GM21737 (cell line): ENCODE measurements around the gene TREML2.

Source experiments
- ATAC-seq: cut with Tn5 transposase; IDR thresholded peaks from one replicate; pipeline ENCODE4 v1.9.1; 2021; ENCODE audit warnings: mild to moderate bottlenecking, moderate library complexity; ENCODE audit not compliant: unreplicated experiment

TREML2 gene

DNA sequence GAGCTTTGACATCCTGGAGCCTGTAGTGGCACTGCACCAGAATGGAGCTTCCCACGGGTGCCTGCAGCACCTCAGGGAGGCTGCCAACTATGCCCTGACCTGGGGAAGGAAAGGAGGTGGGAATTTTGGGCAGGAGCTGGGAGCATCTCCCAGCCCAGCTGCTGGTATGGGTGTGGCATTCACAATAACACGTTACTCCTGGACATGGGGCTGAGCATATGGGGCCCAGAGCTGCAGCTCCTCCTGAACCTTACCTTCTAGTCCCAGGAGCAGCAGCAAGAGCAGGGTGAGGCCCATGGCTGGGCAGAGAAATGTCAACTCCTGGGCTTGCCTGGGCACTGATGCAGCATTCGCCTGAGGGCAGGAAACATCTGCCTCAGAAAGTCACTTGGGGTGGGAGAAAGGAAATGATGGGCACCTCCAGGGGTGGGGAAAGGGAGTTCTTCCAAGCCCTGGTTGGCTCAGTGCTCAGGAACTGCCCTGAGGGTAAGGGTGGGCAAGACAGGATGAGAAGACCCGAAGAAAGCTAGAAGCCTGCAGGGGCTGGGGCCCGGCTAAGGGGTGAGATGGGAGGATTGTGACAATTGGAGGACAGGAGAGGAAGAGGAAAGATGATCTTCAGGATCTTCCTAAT lies 46.8 kb downstream of the TREML2 start, which contains the start of gene TREML1:
Gene TREML1, minus strand, starts transcription at position 356 of the 634 bp plus-strand sequence. Its CDS starts 59 bp downstream, at position 297.
- ATAC-seq = no peak

DNA sequence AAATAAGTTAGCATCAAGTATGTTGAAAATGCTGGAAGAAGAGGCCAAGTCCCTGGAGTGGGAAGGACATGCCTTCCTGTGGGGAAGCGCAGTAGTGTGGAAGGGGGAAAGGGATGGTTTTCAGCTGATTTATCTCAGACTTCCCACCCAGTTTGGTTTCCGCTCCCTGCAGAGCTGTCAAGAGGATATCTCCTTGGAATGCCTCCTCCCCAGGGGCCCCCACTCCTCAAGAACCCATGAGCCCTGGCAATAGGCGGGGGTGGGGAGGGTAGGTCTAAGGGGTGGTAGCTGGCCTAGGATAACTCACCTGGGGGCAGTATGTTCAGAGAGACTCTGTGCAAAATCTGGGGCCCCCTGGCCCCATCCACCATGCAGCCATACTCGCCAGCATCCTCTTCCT lies 47.5 kb downstream of the TREML2 start:
- no peak for ATAC-seq

DNA sequence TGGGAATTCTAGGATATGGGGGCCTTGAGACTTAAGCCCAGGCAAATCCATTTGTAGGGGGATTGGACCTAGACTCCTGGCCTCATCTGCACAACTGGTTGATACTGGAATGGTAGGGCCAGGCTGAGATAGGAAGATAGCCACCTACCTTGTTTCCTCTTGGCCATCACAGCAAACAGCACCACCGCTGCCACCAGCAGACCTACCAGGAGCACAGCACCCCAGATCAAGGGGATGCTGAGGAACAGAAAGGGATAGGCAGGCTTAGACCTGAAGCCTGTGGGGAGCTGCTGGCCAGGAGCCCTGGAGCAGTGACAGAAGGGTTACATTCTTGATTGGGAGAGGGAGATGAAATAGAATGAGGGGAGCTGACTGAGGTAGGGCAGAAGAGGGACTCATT lies 50.3 kb downstream of the TREML2 start:
- no peak for ATAC-seq

DNA sequence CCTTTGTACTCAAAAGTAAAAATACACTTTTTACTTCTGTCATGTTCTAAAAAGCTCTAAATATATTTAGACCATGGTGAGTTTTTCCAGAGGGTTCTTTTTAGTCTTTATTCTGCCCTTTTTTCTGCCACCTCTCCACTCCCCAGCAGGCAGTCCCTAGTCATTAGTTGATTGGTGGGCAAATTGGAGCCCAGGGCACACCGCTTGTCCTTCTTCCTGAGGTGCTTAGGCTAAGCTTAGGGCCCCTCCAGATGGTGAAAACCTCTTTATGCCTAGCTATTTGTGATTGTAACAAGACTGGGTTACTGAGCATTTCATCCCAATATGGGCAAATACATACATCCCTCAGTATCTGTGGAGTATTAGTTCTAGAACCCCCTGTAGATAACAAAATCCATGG lies 53.0 kb downstream of the TREML2 start:
- no peak for ATAC-seq
